NCI-H526 treated with DMSO at 0.1 percent for 48 hours (cell line): ENCODE results near the gene PHF20.
"Not testable (repeated sequence)": the region's sequence is repeated elsewhere in the genome, so short reads cannot be mapped to it uniquely, and the experiment has no call there.

Experiments used
- DNase-seq: peaks from one replicate; lab custom pipeline; 2025; lab: John Stamatoyannopoulos, UW

Gene PHF20

GRCh38 chr20:35920523-35920922, 148.7 kb downstream of the PHF20 start:
- no peak for DNase-seq

GRCh38 chr20:35929301-35929700, 157.5 kb downstream of the PHF20 start:
- no peak for DNase-seq

- no peak for DNase-seq
Observed at GRCh38 chr20:35934050-35934449, 162.2 kb downstream of the PHF20 start.

GRCh38 chr20:35939264-35939663, 167.4 kb downstream of the PHF20 start:
- no peak for DNase-seq

GRCh38 chr20:35941620-35942019, 169.8 kb downstream of the PHF20 start:
- no peak for DNase-seq

- no peak for DNase-seq
Observed at GRCh38 chr20:35942243-35942642, 170.4 kb downstream of the PHF20 start.

- peak; percentile 10 for DNase-seq
Observed at GRCh38 chr20:35947489-35947888, 175.7 kb downstream of the PHF20 start.

GRCh38 chr20:35947907-35948306, 176.1 kb downstream of the PHF20 start:
- DNase-seq, result no peak

GRCh38 chr20:35950093-35950492, 178.3 kb downstream of the PHF20 start:
- DNase-seq, result no peak

- DNase-seq, result peak; percentile 25
Observed at GRCh38 chr20:35952080-35952479, 180.3 kb downstream of the PHF20 start.

GRCh38 chr20:35952480-35953386, 180.9 kb downstream of the PHF20 start:
- no peak for DNase-seq

GRCh38 chr20:35953387-35954199, 181.8 kb downstream of the PHF20 start:
- DNase-seq, result peak; percentile 33

GRCh38 chr20:35954200-35954906, 182.5 kb downstream of the PHF20 start, which contains the start of gene SCAND1:
Gene SCAND1, minus strand, starts transcription at chr20:35954502. Its CDS starts 218 bp downstream, at chr20:35954284.
- peak; percentile 97 for DNase-seq

GRCh38 chr20:35954907-35955251, 183.1 kb downstream of the PHF20 start:
- peak; percentile 63 for DNase-seq

GRCh38 chr20:35956616-35957015, 184.8 kb downstream of the PHF20 start:
- DNase-seq, result no peak

- DNase-seq, result not testable (repeated sequence)
Observed at GRCh38 chr20:35959291-35959690, 187.5 kb downstream of the PHF20 start.

- DNase-seq, result no peak
Observed at GRCh38 chr20:35963878-35964277, 192.1 kb downstream of the PHF20 start.

GRCh38 chr20:35967979-35968640, 196.3 kb downstream of the PHF20 start, which contains the start of gene CNBD2:
Gene CNBD2, plus strand, starts transcription at chr20:35968590. Its CDS starts 173 bp downstream, at chr20:35968763.
- no peak for DNase-seq

- no peak for DNase-seq
Observed at GRCh38 chr20:35968930-35969329, 197.1 kb downstream of the PHF20 start.

GRCh38 chr20:35971981-35972380, 200.2 kb downstream of the PHF20 start:
- no peak for DNase-seq

- DNase-seq, result peak; percentile 28
Observed at GRCh38 chr20:35972462-35972861, 200.6 kb downstream of the PHF20 start.

GRCh38 chr20:35974256-35974655, 202.4 kb downstream of the PHF20 start:
- DNase-seq, result no peak
